ENCODE measurements around the gene GPX5.
"Not testable (repeated sequence)": the region's sequence is repeated elsewhere in the genome, so short reads cannot be mapped to it uniquely, and the experiment has no call there.

Gene GPX5, protein sequence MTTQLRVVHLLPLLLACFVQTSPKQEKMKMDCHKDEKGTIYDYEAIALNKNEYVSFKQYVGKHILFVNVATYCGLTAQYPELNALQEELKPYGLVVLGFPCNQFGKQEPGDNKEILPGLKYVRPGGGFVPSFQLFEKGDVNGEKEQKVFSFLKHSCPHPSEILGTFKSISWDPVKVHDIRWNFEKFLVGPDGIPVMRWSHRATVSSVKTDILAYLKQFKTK
- total RNA-seq = 0 reads per million in 2 experiments

DNA sequence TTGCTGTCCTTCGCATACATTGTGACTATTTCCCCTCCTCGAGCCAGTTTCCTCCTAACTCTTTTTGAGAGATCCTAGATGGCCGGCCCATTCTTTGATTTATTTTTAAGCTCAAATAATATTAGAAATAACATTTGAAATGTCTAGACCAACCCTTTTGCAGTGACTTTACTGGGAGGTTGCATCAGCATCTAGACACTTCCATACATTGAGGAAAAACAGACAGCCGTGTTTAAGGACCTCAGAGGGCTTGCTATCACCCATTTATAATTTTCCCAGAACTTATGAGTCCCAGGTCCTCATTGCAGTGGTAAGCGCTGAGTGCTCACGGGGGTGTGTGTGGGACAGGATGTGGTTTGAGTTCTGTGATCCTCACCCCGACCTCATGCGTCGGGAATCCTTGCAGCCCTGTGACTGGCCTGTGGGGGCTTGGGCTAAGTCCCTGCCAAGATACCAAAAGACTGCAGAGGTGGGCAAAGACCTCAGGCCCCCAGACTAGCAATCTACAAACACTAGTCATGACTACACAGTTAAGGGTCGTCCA lies at the start of gene GPX5:
Gene GPX5, plus strand, starts transcription at position 386 of the 544 bp plus-strand sequence. Its CDS starts 133 bp downstream, at position 519.
- no peak for DNase-seq (ENCODE audit: low read depth)

DNA sequence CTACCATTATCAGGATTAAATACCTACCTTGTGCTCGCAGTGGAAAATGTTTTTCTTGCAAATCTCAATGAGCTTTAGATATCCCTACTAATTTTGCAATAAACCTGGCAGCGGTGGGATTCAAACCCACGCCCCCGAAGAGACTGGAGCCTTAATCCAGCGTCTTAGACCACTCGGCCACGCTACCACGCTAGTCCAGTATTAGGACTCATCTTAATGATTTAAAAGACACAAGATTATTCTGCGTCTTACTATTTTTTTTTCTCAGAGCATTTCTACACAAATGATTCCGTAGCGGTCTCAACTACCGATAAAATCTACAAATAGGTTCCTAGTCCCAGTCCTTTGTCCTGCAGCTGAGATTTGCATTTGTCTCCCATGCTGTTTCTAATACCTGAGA lies 47.2 kb upstream of the GPX5 start:
- no peak for DNase-seq (ENCODE audit: low read depth)

DNA sequence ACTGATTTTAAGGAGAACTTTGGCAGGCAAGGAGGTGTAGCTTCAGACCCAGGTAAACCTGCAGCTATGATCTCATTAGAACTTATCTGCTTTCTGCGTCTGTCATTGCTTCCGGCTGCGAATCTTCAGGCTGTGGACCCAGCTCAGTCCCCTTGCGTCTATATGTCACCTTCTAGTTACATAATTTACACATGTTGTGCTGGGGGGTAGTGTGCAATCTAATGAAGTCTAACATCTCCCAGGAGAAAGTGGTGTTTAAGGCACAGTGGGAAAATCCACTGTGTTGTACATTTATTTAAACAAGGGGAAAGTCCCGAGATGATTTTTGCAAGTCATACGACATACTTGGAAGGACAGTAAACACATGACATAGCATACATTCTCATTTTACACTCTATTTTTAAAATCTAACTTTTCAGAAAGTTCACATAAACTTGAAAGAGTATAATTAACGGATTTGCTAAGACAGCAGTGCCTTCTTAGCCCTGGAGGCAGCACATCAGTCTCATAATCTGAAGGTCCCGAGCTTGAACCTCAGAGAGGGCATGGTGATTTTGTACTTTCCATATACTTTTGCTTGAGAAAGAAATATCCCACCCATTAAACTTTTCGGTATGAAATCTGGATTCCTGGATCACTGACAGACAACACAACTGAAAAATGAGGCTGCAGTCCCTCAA lies 45.3 kb upstream of the GPX5 start:
- DNase-seq (ENCODE audit: low read depth) = no peak

DNA sequence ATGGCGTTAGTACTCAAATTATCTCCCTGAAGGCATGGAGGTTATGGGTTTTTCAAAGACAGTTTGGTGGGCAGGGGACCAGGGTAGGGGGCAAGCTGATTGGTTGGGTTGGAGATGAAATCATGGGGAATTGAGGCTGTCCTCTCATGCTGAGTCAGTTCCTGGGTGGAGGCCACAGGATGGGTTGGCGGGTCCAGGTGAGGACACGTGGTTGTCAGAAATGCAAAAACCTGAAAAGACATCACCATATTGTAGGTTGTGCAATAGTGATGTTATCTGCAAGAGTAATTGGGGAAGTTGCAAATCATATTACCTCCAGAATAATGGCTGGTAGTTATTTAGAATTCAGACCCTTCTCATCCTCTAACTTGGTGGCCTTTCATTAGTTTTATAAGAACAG lies 40.2 kb upstream of the GPX5 start:
- DNase-seq (ENCODE audit: low read depth) = no peak

DNA sequence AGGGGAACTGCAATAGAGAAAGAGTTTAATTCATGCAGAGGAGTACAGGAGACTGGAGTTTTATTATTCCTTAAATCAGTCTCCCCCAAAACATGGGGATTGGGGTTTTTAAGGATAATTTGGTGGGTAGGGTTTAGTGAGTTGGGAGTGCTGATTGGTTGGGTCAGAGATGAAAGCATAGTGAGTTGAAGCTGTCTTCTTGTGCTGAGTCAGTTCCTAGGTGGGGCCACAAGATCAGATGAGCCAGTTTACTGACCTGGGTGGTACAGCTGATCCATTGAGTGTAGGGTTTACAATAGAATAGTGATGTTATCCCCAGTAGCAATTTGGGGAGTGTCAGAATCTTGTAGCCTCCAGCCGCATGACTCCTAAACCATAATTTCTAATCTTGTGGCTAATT lies 39.1 kb upstream of the GPX5 start:
- no peak for DNase-seq (ENCODE audit: low read depth)

DNA sequence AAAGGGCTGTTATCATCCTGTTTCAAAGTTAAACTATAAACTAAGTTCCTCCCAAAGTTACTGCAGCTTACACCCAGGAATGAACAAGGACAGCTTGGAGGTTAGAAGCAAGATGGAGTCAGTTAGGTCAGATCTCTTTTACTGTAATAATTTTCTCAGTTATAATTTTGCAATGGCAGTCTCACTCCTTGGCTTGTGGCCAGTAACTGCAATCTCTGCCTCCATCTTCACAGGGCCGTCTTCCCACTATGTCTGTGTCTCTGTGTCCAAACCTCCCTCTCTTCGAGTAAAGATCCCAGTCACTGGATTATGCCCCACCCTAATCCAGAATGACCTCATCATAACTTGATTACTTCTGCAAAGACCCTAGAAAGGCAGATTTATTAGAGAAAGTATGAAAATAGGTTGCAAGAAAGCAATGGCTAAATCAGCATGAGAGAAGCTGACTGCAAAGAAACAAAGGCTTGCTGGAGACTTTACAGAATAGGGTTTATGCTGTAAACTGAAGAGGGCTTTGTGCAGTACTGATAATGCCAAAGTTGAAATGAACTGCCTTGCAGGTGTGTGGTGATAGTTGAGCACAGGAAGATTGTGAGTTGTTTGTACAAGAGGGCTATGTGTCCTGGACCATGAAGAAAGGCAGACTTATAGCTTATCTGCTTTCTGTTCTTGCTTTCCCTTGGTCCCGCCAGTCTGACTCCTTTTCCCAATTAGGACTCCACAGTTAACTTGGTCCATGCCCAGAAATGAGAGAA lies 38.5 kb upstream of the GPX5 start:
- no peak for DNase-seq (ENCODE audit: low read depth)

DNA sequence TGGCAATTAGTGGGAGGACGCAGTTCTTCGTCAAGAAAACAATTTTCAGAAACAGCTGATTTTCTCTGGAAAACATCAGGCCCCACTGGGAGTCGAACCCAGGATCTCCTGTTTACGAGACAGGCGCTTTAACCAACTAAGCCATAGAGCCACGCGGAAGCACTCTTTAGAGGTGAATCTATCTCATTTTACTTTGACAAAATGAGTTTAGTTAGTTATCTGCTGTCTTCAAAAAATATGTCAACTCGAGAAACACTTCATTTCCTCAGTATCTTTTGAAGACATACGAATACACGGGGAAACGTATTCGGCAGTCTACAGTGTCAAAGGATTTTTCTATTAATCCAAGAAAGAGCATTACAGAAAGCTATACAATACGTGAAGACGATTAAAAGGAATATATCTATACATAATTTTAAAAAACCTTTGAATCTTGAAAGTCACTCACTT lies 36.7 kb upstream of the GPX5 start:
- DNase-seq (ENCODE audit: low read depth) = no peak

DNA sequence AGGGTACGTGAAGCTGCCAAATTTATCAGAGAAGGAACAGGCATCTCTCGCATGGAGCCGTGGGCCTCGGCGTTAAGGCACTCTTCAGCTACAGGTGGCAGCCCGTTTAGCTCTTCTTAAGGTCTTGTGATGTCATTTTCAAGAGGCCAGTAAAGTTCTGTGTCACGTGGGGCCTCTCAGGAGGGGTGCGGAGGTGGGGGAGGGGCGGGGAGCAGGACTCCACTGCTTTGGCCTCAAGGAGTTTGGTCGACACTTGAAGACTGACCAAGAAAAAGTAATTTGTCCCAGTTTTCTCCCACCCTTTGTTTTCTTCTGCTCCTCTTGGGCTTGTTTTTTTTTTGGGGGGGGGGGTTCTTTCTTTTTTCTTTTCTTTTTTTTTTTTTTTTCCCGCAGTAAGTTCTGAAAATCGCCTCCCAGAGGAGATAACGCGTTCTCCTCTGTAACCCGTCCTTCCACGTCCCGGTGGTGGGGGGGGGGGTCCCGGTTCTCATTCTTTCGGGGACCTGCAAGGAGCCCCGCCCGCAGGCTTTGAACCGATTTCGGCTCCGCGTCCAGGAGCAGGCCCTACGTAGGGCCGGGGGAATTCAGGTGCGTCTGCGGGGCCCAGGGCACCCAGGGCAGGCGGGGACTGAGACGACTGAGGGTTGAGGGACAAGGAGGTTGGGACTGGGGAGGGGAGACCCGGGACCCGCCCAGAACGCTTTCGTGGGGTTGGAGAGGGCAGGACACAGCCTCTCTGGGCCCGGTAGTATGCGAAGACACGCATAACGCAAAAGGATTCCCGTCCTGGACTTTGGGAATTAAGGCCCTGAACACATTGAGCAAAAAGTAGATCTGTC lies 36.1 kb upstream of the GPX5 start:
- DNase-seq (ENCODE audit: low read depth) = no peak

DNA sequence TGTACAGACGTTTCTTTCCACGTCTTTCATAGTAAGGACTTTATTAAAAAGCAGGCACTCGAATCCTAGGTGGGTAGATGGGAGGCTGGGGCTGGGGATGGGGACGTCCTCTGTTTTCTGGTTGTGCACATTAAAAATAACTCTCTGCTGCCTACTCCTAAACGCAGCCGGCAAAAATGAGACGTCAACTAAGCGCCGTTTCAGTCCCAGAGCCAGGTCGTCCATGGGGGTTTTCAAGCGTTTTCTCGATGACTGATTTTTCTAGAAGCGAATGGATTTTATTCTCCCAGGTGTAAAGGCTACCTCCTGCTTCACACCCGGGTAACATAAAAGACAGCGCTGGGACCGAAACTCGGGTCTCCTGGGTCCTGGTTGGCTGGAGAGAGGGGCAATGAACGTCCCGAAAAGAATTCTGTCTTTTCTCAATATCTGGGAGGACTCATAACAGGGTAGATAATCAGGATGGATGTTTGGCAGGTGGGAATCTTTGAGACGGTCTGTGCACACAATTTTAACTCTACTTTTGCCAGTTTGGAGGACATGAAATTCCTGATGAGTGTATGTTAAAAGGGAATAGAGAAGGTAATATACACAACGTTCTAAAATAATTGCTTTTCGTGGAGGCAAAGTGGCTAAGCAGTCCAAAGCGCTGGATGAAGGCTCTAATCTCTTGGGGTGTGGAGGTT lies 35.3 kb upstream of the GPX5 start:
- no peak for DNase-seq (ENCODE audit: low read depth)

DNA sequence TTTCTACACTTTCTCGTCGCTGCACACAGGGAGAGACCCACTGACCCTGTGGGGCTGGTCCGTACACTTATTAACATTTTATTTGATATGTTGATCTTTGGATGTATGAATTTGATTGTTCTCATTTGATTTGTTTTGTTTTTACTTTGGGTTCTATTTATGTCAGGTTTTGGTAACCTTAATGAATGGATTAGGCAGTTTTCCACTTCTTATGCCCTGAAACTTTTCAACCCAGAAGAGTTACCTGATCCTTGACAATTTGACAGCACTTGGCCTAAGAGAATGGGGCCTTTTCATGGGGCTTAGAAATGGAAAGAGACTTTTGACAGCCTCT lies 33.7 kb upstream of the GPX5 start:
- no peak for DNase-seq (ENCODE audit: low read depth)

DNA sequence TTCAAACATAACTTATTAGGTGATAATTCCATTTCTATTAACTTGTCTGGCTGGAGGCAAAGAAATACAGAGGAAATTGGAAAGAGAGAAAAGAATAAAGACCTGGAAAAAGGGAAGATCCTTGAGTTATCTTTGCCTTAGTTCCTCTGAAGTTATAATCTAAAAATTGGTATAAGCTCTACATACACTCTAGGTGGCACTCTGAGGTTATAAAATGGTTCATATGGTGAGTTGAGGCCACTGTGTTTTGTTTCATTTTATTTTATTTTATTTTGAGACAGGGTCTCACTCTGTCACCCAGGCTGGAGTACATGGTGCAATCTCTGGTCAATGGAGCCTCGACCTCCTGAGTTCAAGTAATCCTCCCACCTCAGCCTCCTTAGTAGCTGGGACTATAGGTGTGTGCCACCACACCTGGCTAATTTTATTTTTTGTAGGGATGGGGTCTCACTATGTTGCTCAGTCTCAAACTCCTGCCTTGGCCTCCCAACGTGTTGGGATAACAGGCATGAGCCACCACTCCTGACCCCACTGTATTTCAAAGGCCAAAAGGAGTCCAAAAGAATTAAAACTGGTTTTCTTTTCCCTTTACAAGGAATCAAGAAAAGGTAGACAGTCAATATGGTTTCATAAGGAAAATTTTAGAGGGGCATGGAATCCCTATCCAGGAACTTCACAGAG lies 29.4 kb upstream of the GPX5 start:
- no peak for DNase-seq (ENCODE audit: low read depth)

DNA sequence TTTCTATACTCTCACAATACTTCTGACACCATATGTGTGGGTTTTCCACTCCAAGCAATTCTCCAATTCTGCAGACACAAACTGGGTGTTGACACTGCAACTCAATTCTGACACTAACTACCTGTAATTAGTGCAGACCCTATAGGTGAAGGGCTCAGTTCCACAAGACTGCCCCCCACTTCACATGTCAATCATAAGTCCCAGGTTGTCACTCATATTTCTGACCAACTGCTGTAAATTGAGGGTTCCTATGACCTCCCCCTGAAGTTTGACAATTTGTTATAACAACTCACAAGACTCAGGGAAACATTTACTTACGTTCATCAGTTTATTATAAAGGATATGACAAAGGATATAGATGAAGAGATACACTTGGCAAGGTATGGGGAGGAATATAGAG lies 28.4 kb upstream of the GPX5 start:
- DNase-seq (ENCODE audit: low read depth) = no peak

DNA sequence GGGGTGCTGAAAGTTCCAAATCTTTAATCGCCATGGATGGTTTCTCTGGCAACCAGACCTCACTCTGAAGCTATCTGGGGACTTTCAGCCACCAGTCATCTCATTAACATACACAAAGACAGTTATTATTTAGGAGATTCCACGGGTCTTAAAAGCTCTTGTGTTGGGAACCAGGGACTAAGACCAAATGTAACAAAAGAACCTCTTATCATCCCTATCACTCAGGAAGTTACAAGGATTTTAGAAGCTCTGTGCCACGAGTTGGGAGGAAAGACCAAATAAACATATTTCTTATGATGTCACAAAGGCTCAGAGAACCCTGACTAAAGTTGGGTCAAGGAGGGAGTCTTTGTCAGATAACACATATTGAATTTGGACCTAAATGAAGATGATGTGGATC lies 27.8 kb upstream of the GPX5 start:
- no peak for DNase-seq (ENCODE audit: low read depth)

DNA sequence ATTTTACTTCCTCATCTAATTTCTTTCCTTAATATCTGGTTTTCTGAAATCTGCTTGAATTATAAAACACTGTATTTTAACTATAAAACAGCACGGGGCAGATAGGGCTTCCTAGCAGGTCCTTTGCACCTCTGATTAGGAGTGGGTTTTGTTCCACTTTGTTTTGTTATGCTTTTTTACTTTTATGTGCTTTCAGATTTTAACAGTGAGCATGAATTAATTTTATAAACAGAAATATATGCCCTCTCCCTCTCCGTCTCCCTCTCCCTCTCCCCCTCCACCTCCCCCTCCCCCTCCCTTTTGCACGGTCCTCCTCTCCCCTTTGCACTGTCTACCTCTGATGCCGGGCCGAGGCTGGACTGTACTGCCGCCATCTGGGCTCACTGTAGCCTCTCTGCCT lies 24.4 kb upstream of the GPX5 start:
- DNase-seq (ENCODE audit: low read depth) = no peak

DNA sequence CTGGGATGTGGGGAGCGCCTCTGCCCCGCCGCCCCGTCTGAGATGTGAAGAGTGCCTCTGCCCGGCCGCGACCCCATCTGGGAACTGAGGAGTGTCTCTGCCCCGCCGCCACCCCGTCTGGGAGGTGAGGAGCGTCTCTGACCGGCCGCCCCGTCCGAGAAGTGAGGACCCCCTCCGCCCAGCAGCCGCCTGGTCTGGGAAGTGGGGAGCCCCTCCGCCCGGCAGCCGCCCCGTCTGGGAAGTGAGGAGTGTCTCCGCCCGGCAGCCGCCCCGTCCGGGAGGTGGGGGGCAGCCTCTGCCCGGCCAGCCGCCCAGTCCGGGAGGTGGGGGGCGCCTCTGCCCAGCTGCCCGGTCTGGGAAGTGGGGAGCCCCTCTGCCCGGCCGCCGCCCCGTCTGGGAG lies 23.5 kb upstream of the GPX5 start:
- not testable (repeated sequence) for DNase-seq (ENCODE audit: low read depth)

DNA sequence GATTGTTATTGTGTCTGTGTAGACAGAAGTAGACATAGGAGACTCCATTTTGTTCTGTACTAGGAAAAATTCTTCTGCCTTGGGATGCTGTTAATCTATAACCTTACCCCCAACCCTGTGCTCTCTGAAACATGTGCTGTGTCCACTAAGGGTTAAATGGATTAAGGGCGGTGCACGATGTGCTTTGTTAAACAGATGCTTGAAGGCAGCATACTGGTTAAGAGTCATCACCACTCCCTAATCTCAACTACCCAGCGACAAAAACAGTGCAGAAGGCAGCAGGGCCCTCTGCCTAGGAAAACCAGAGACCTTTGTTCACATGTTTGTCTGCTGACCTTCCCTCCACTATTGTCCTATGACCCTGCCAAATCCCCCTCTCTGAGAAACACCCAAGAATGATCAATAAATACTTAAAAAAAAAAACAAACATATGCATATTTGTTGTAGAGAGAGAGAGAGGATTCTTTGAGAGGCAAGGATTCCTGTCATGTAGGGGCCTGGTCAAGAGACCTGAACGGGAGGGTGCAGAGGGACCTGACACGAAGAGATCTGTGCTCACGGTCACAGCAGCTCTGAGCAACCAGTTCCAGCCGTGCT lies 22.9 kb upstream of the GPX5 start:
- not testable (repeated sequence) for DNase-seq (ENCODE audit: low read depth)

DNA sequence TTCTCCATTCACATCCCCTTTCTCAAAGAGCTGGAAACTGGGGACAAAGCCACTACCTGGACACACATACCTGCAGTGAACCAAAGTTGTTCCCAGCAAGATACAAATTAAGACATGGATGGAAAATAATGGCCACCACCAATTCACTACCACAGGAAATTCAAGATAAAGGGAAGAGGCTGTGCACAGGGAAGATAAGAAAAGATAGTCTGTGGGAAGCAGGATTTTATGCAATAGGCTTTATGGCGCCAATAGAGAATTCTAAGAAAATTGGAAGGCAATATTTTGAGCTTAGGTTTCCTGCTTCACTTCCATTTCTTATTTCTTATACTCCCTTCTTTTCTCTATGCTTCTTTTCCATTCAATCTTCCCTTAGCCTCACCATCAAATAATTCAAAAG lies 19.9 kb upstream of the GPX5 start:
- DNase-seq (ENCODE audit: low read depth) = no peak

DNA sequence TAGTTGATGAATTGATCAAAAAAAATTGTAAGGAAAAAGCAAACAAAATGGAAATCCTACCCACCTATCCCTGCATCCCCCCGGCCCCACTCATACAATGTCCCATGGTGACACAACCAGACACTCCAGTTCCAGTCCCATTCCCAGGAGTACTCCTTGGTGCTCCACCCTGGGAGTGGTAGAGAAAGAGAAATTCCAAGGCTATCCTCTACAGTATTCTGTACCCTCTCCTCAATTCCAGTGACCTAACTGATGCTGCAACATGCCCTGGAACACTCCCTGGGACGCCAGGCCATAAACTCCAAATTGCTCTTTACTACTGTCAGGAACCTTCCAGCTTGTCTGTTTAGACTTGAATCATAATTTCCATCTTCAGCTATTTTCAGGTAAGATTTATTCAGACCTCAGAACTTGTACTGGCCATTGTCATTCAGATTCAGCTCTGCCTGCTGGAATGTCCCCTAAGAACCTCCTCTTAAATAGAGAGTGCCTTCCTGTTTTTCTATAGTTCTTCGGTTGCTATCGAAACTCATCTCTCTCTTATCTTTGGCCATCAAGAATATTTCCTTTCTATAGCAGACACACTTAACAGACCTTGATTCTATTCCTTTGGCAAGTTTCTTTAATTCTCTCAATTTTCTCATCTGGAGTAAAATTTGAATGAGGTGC lies 18.7 kb upstream of the GPX5 start:
- DNase-seq (ENCODE audit: low read depth) = no peak

DNA sequence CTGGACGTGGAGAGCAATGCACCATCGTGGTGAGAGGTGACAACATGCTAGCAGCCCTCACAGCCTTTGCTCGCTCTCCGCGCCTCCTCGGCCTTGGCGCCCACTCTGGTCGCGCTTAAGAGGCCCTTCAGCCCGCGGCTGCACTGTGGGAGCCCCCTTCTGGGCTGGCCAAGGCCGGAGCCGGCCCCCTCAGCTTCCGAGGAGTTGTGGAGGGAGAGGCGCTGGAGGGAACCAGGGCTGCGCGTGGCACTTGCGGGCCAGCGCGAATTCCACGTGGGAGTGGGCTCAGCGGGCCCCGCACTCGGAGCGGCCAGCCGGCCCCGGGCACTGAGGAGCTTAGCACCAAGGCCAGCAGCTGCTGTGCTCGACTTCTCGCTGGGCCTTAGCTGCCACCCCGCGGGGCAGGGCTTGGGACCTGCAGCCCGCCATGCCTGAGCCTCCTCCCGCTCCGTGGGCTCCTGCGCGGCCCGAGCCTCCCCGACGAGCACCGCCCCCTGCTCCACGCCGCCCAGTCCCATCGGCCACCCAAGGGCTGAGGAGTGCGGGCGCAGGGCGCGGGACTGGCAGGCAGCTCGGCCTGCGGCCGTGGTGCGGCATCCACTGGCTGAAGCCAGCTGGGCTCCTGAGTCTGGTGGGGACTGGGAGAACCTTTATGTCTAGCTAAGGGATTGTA lies 13.9 kb upstream of the GPX5 start:
- no peak for DNase-seq (ENCODE audit: low read depth)
